GM18498 (cell line): ENCODE results near the gene CD209.
"Not testable (repeated sequence)": the region's sequence is repeated elsewhere in the genome, so short reads cannot be mapped to it uniquely, and the experiment has no call there.

Experiments
- ATAC-seq: cut with Tn5 transposase; IDR thresholded peaks from one replicate; pipeline ENCODE4 v1.9.1; 2021; ENCODE audit warnings: mild to moderate bottlenecking, moderate library complexity; ENCODE audit not compliant: unreplicated experiment

Gene CD209, protein sequence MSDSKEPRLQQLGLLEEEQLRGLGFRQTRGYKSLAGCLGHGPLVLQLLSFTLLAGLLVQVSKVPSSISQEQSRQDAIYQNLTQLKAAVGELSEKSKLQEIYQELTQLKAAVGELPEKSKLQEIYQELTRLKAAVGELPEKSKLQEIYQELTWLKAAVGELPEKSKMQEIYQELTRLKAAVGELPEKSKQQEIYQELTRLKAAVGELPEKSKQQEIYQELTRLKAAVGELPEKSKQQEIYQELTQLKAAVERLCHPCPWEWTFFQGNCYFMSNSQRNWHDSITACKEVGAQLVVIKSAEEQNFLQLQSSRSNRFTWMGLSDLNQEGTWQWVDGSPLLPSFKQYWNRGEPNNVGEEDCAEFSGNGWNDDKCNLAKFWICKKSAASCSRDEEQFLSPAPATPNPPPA

DNA sequence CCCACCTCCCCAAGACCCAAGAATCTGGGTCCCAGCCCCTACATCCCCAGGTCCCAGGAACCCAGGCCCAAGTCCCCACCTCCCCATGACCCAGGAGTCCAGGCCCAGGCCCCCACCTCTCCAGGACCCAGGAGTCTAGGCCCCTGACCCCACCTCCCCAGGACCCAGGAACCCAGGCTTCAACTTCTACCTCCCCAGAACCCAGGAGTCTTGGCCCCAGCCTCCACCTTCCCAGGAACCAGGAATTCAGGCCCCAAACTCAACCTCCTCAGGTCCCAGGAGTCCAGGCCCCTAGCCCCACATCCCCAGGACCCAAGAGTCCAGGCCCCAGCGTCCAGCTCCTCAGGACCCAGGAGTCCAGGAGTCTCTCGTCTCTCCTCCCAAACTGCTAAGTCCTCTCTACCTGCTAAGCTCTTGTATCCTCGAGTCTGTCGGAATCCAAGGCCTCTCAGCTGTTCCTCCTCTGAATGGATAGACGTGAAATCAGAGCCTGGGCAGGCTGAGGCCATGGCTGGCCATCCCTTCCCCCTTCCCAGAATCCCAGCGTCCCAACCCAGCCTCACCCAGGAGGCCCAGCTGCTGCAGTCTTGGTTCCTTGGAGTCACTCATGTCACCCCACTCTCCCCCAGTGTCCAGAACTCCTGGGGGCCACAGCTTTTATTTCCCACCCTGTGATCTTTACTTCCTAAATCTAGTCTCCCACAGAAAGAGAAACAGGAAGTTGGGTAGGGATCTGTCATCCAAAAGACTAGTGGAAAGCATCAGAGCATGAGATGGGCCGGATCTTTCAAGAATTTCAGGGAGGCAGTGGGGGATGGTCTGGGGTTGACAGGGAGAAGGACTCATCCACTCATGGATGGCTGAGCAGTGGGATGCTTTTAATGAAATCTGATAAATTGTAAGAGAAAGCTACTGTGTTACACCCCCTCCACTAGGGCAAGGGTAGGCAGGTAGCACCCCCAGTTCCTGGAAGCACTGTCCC is at the start of gene CD209:
Gene CD209 (minus strand): TSS at position 632 of the 982 bp plus-strand sequence. CDS start 23 bp downstream, at position 609.
- ATAC-seq: no peak

DNA sequence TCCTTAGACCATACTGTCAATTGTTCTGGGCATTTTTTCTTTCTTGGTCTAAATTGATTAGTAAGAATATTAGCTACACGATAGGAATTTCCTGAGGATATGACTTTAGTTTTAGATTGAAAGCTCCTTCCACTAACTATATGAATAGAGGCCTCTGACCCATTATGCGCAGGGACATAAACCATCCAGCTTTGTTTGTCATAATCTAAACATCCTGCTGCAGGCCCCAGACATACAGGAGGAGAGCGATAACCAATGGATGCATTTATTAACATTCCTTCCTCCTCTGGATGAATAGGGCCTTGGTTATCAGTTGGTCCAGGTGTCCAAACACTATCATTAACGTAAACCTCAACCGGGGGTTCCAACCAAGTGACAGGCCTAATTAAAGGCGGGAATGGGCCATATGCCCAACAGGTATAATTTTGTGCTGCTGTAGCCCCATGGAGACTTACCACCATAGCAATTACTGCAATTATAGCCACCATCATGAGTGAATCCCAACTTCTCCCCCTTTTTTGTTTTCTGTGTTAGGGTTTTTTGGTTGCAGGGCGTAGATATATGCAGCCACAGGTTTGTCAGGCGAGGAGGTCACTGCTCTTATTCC is 48.3 kb upstream of the CD209 start:
- no peak for ATAC-seq

DNA sequence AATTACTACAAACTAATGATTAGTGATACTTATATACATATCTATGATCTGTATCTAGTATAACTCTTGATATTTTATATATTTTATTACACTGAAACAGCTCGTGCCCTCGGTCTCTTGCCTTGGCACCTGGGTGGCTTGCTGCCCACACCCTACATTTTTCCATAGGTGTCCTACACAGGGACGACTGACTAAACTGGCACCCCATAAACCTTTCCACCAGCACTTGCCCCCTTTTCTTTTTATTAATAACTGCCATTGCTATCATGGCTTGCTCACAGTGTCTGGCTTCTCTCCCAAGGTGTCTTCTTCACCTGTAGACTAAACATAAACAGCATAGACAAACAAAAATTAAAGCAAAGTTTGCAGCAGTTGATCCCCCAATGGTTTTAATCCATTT is 46.2 kb upstream of the CD209 start:
- no peak for ATAC-seq

DNA sequence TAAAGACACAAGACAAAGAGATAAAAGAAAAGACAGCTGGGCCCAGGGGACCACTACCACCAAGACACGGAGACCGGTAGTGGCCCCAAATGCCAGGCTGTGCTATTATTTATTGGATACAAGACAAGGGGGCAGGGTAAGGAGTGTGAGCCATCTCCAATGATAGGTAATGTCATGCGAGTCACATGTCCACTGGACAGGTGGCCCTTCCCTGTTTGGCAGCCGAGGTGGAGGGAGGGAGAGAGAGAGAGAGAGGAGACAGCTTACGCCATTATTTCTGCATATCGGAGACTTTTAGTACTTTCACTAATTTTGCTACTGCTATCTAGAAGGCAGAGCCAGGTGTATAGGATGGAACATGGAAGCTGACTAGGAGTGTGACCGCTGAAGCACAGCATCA is 45.4 kb upstream of the CD209 start:
- ATAC-seq: not testable (repeated sequence)

DNA sequence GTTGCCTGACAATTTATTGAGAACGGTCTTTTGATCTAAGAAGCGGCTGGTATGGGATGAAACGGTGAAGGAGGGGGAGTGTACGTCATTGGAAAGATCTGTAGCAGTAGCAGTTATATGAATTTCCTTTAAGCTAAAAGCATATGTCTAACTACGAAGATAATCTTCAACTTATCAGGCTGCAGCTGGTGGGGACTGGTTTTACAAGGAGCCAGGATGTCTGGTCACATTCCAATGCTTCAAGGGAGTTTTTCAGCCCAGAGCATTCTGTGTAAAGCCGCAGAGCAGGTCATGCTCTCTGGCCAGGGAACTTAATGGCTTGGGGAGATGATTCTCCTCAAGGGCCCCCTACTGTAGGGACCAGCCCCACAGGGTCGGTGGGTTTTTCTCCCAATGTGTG is 44.9 kb upstream of the CD209 start:
- no peak for ATAC-seq

DNA sequence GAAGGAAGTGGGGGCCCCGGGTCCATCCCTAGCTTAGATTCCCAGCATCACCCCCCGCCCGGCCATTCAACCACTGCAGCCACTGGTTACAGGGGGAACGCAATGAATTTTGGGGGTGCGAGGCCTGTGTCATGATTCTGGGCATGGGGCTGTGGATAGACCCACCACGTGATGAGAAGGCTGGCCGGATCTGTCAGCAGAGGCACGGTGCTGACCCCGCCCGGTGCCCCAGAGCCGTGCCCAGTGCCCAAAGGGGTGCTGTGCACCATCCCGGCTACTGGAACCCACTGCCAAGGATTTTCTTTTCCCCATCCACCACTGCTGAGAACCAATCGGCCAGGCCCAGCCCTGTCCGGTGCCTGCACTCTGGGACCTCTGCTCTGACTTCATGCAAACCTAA is 43.1 kb upstream of the CD209 start:
- no peak for ATAC-seq

DNA sequence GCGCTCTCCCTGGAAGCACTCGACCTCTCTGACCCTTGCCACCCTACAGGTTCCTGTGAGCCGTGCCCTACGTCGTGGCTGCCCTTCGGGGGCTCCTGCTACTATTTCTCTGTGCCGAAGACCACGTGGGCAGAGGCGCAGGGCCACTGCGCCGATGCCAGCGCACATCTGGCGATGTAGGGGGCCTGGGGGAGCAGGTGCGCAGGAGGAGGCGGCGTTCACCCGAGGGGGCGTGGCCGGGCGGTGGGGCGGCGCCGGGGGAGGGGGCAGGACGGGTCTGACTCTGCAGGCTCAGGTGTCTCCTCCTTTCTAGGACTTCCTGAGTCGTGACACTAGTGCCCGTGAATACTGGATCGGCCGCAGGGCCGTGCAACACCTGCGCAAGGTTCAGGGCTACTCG is 42.1 kb upstream of the CD209 start:
- ATAC-seq: no peak

DNA sequence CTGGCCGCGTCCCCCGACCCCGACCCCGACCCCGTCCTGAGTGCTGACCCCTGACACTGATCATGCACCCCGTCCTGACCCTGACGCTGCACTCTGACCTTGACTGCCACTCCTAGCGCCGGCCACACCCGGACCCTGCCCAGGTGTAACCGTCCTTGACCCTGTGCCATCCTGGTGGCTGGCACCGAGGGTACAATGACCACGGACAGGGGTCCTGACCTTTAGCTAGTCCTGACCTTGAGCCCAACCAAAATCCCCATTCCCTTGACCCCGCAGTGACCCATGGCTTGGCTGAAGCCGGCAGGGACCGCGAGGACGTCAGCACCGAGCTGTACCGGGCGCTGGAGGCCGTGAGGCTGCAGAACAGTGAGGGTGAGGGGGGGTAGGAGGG is 41.6 kb upstream of the CD209 start:
- ATAC-seq: no peak

DNA sequence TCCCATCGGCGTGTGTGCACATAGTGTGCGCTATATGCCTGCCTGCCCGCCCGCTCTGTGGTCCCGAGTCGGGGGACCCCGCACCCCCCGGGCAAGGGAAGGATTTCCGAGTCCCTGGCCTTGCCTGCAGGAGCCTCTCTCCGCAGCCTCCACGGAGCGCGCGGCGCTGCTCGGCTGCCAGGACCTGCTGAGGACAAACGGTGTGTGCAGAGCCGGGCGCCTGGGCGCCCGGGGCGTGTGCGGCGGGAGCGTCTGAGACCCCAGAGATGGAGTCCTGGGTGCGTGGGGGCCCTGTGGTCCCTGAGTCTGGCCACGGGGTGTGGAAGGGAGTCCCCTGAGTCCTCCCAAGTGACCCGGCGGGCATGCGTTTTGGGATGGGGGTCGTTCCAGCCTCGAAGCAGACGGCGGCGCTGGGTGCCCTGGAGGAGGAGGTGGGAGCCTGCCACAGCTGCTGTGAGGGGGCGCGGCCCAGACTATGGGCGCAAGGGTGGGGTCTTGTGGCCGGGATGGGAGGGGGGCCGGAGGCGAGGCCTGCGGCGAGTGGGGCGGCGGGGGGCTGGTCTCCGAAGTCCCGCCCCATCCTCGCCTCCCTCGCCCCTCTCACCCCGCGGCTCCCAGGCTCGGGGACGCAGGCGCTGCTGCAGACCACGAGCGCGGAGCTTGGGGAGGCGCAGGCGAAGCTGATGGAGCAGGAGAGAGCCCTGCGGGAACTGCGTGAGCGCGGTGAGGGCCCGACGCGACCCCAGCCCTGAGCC is 41.0 kb upstream of the CD209 start:
- ATAC-seq: no peak

DNA sequence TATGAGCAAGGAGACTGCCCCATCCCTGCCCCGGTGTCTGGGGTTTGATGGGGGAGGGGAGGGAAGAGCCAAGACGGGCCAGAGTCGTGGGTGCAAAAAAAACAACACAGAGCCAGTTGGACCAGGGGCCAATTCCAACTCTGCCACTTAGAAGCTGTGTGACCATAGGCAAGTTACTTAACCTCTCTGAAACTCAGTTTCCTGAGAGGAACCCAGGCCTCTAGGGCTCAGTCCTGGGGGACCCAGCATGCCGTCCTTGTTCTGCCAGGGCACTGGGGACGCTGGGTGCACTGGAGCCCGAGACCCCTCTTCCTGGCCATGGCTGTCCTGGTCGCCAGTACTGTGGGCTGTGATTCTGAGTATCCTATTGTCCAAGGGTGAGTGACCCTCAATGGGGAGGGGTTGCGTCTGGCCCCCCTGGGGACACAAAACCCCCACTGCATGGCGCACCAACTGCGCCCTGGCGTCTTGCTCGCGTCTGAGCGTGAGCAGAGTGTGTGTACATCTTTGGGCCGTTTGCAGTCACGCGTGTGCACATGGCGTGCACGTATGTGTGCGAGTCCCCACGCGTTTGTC is 40.4 kb upstream of the CD209 start:
- no peak for ATAC-seq

DNA sequence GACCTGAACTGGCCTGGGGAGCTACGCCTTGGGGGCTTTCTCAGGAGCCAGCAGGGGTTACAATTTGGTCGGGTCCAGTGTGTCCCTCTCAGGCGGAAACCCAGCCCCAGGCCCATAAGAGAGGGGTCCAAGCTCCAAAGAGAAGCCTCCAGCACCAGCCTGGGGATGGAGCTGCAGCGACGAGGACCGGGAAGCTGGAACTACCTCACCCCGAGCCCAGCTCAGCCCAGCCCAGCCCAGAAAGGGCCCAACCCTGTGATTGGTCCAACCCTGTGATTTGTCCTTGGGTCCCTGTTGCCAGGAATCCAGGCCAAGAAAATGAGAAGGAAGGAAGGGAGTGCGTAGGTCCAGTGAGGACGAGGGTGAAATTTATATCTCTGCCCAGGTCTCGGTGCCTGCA is 39.8 kb upstream of the CD209 start:
- no peak for ATAC-seq

DNA sequence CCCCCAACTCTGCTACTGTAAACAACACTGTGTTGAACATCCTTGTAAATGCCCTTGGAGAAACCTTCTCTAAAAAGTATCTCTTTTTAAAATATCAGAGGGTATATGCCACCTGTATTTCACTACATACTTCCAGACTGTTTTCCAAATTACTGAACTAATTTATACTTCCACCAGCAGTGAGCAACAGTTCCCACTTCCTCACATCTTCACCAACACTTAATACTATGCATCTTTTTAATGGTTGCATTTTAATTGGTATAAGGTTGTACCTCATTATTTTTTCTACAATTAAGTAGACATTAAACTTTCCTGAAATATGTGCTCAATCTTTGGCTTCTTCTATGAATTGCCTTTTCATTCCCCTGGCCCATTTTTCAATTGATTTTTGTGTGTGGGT is 37.5 kb upstream of the CD209 start:
- no peak for ATAC-seq

DNA sequence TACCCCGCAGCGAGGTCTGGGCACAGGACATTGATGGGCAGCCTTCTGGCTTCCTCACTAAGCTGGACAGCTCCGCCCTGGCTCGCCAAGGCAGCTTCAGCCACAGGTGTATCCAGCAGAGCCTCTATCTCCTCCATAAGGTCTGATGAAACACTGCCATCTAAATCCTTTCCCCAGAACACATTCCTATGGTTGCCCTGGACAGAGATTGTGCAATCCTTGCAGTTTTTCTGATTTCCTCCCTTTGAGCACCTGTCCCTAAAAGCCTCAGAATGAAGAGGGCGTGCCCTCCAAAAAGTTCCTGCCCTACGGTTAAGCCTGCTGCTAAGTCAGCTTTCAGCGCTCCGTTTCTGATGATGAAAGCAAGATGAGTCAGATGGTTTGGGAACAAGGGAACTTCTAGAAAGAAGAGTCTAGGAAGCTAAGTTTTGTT is 36.7 kb upstream of the CD209 start:
- no peak for ATAC-seq

DNA sequence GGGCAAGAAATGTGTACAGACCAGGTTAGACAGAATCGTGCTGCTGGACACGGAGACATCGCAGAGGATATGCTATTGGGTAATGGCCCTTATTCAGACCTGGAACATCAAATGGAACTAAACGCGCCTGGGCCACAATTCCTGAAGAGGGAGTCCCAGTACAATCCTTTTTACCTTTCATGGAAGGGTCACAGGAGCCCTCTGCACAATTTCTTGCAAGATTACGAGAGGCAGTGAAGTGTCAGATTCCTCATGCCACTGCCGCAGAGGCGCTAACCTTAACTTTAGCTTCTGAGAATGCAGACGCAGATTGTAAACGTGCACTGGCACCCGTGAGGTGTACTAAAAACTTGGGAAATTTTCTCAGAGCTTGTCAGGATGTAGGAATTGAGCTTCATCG is 33.8 kb upstream of the CD209 start:
- no peak for ATAC-seq

DNA sequence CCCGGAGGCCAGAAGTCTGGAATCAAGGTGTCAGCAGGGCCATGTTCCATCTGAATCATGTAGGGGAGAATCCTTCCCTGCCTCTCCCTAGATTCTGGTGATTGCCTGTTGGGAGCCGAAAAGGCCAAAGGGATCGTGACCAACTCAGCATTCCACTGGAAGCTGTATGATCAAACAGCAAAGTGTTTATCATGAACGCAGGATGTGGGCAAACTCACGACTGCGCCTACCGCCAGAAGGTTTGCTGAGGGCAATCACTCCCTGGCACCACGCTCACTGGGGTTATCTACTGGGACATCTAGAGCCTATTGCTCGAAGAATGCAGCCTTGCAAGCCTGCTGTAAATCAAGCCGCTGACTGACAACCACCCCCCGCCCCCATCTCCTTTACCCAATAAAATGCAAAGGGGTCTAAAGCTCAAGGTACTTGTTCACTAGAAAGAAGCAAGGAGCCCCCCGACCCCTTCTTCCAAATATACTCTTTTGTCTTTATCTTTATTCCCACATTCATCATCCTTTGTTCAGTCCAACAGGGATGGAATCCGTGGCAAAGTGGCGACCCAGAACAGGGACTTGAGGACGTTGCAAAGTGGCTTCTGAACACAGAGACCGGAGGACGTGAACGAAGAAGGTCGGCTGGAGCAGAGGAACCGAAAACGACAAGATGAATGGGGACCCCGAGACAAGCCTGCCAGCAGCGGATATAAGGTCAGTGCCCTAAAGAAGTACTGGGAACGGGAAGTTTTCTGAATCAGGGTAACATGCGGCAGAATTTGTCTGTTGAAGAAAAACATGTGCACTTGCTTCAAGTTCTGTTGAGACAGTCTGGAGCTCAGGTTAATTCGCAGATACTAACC is 32.5 kb upstream of the CD209 start:
- no peak for ATAC-seq

DNA sequence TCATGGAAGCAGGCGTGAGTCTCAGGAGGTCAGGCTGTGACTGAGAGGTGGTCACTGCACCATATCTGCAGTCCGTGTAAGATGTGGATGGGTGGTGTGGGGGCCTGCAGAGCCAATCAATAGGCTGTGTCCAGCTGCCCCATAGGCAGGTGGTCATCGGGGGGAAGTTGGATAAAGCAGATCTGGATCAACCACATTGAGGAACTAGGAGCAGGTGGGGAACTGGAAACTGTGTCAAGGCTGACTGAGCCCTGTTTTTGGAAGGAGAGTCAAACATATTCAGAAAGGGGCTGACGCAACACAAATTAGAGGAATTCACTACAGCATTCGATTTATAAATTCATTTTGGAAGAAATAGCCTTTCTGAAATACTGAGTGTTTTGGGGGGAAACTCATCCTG is 30.7 kb upstream of the CD209 start:
- ATAC-seq: no peak

DNA sequence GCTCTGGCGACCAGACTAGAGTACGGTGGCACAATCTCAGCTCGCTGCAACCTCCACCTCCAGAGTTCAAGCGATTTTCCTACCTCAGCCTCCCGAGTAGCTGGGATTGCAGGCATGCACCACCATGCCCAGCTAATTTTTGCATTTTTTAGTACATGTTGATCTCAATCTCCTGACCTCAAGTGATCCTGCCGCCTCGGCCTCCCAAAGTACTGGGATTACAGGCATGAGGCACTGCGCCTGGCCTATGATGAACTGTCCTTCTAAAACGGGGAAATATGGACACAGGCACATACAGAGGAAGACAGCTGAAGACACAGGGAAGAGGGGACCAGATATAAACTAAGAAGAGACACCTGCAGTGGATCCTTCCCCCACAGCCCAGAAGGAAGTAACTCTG is 28.4 kb upstream of the CD209 start:
- ATAC-seq: no peak

DNA sequence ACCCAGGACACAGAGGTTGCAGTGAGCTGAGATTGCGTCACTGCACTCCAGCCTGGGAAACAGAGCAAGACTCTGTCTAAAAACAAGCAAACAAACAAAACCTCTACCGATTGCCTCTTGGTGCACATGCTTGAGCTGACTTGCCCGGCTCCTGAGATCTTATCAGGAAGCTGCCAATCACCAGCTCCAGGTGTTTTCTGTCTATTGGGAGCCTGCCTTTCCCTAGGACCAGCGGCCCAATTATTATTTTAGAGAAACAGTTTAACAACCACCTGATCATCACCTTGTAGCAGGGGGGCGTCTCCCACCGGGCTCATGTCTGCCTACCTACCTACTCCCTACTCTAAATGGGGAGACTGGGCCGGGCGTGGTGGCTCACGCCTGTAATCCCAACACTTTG is 26.5 kb upstream of the CD209 start:
- no peak for ATAC-seq

DNA sequence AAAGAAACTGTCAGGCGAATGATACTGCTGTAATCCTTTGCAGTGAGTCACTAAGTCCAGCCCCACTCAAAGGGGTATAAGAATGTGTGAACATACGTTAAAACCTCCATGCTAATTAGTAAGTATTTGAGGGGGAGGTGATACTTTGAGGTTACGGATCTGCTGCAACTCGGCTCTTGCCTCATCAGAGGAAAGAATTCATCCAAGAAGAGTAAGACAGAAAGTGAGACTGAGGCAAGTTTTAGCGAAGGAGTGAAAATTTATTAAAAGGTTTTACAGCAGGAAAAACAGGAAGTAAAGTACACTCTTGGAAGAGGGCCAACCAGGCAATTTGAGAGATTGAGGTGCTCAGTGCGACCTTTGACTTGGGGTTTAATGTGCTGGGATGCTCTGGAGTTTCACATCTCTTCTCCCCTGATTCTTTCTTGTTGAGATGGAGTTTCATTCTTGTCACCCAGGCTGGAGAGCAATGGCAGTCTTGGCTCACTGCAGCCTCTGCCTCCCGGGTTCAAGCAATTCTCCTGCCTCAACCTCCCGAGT is 25.5 kb upstream of the CD209 start:
- ATAC-seq: peak; percentile 51
